ENCODE data around the gene PRKCZ. TPM values are rescaled to one million over a fixed set of nuclear protein-coding genes. Genes with fewer than 3 reads are reported as not detected.

The PRKCZ gene
- total RNA-seq, 2 experiments from 2014 or later, result 17.8 to 19.0 TPM

DNA sequence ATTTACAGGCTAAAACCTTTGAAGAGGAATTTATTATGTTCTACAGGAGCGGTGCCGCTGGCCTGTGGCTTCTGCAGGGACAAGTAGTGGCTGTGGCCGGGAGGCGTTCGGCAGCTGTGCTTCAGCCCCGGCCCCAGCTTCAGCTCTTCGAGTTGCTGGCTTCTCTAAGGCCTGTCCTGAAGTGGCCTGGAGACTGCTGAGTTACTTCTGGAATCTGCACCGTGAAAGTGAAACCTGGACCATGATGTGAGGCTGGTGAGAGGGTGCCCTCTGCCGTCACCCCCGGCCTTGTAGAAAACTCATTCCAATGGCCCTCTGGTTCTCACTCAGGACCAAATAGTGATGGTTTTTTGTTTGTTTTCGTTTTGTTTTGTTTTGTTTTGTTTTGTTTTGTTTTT is 48.1 kb downstream of the PRKCZ start:
- ATAC-seq (ENCODE audit: poor library complexity) (no peak), DNase-seq (no peak)
- H3K4me3 ChIP-seq (ENCODE audit: low read length), result no peak overlapping the region
- H3K4me1 ChIP-seq (ENCODE audit: insufficient read depth, low read length), result no peaks in the 10 kb centered on the region
- intact Hi-C loops (cut with DNase I, micrococcal nuclease), result no loop called here
- TF ChIP-seq, protein P1, sequence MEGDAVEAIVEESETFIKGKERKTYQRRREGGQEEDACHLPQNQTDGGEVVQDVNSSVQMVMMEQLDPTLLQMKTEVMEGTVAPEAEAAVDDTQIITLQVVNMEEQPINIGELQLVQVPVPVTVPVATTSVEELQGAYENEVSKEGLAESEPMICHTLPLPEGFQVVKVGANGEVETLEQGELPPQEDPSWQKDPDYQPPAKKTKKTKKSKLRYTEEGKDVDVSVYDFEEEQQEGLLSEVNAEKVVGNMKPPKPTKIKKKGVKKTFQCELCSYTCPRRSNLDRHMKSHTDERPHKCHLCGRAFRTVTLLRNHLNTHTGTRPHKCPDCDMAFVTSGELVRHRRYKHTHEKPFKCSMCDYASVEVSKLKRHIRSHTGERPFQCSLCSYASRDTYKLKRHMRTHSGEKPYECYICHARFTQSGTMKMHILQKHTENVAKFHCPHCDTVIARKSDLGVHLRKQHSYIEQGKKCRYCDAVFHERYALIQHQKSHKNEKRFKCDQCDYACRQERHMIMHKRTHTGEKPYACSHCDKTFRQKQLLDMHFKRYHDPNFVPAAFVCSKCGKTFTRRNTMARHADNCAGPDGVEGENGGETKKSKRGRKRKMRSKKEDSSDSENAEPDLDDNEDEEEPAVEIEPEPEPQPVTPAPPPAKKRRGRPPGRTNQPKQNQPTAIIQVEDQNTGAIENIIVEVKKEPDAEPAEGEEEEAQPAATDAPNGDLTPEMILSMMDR (IDR thresholded peaks at IDR 0.05), result no peak
- Mint-ChIP-seq H3K9me3 (peaks cover 4% of the 10 kb centered on the region), H3K4me3 (no peak overlapping the region), H3K27ac (no peak overlapping the region), H3K36me3 (ENCODE audit: low read depth) (peaks cover 17% of the 10 kb centered on the region), H3K4me1 (ENCODE audit: low read depth) (peaks cover 4% of the 10 kb centered on the region), H3K27me3 (no peaks in the 10 kb centered on the region)
- ChIA-PET CTCF (no interaction called here), POLR2A (no interaction called here)
- H3K36me3 ChIP-seq (ENCODE audit: insufficient read depth, low read length), result no peaks in the 10 kb centered on the region
- H3K27ac ChIP-seq (ENCODE audit: low read depth in 1 of 2, low read length in 2 of 2), result no peak overlapping the region
- H3K27me3 ChIP-seq (ENCODE audit: control insufficient read depth in 1 of 2, insufficient read depth in 2 of 2, low read length in 2 of 2), result no peaks in the 10 kb centered on the region
- H3K9me3 ChIP-seq (ENCODE audit: control insufficient read depth in 1 of 2, insufficient read depth in 1 of 2, low read length in 2 of 2), result peaks cover 7 to 34% of the 10 kb centered on the region in 2 experiments

DNA sequence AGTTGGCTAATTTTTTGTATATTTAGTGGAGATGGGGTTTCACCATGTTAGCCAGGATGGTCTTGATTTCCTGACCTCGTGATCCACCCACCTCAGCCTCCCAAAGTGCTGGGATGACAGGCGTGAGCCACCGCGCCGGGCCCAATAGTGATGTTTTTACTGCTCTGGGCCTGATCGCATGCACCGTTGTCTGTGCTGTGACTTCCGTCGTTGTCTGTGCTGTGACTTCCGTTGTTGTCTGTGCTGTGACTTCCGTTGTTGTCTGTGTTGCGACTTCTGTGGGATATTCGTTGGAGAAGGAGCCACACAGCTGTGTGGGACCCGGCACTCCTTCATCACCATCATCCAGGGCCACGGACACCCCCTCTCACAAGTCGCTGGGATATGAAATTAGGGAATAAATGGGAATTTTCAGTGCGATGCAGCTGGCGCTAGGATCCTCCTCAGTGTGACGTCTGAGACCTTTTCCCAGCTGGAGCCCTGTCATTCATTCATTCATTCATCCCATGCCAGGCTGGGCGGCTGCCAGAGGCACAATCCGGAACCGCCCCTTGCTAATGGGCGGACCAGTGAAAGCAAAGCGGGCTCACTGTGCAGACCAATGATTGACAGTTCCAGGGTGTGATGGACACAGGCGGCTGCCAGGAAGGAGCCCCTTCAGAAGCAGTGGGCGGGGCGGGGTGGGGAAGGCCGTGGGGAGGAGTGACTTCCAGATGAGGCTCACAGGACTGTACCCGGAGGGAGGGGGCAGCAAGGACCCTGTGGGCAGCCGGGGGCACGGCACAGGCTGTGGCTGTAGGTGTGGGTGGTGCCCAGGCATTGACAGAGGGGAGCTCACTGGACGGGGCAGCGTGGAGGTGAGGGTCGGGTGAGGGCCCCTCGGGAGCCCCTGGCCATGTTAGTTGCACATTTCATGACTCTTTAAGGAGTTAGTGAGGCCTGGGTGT is 48.9 kb downstream of the PRKCZ start:
- Mint-ChIP-seq H3K4me1 (ENCODE audit: low read depth) (peaks cover 4% of the 10 kb centered on the region), H3K27ac (no peak overlapping the region), H3K27me3 (no peaks in the 10 kb centered on the region), H3K4me3 (no peak overlapping the region), H3K9me3 (peaks cover 4% of the 10 kb centered on the region), H3K36me3 (ENCODE audit: low read depth) (peaks cover 17% of the 10 kb centered on the region)
- no peak overlapping the region for H3K27ac ChIP-seq (ENCODE audit: low read depth in 1 of 2, low read length in 2 of 2)
- POLR2A ChIA-PET, result no interaction called here
- CTCF ChIA-PET, result no interaction called here
- H3K36me3 ChIP-seq (ENCODE audit: insufficient read depth, low read length), result no peaks in the 10 kb centered on the region
- peaks cover 7 to 34% of the 10 kb centered on the region in 2 experiments for H3K9me3 ChIP-seq (ENCODE audit: control insufficient read depth in 1 of 2, insufficient read depth in 1 of 2, low read length in 2 of 2)
- no peak overlapping the region for H3K4me3 ChIP-seq (ENCODE audit: low read length)
- intact Hi-C loops (cut with DNase I, micrococcal nuclease), result no loop called here
- ATAC-seq (ENCODE audit: poor library complexity) (no peak), DNase-seq (no peak)
- H3K27me3 ChIP-seq (ENCODE audit: control insufficient read depth in 1 of 2, insufficient read depth in 2 of 2, low read length in 2 of 2), result no peaks in the 10 kb centered on the region
- H3K4me1 ChIP-seq (ENCODE audit: insufficient read depth, low read length), result no peaks in the 10 kb centered on the region
- TF ChIP-seq, protein P1 (IDR thresholded peaks at IDR 0.05), result no peak

DNA sequence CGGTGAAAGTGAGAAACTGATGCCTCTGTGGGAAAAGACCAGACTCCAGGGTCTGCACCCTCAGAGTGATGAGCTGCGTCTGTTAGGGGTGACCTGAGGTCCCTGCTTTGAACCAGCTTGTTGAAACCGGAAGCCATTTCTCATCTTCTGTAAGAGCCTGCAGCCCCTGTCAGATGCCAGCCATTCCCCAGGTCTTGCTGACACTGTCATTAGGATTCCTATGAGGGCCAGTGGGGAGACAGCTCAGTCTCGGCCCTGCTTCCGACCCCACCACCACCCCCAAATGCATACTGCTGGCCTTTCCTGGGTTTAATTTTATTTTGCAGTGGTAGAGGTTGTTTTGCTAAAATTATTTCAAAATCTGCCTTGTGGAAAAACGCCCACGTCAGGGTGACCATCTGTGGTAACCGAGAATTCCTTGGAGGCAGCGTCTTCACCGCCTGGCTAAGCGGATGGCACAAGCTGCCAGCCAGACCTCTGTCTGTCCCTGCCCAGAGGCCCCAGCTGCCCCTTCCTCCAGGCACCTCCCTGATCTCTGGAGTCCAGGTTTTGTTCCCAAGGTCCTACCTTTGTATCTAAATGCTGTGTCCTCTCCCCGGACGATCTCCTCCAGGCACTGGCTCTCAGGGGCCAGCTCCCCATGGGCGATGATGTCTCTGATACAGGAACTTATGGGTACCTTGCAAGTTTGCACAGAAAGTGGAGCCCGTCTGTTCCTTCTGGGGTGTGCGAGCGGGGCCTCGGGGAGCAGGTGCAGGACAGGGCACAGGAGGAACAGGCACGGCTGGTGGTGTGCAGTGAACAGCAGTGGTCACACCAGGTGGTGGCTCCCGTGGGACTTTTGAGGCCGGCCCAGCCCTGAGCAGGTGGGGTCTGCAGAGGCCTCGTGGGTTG is 49.9 kb downstream of the PRKCZ start:
- CTCF ChIA-PET, result no interaction called here
- Histone ChIP-seq H3K36me3 (ENCODE audit: insufficient read depth, low read length) (peaks cover under 1% of the 10 kb centered on the region), H3K4me3 (ENCODE audit: low read length) (no peak overlapping the region), H3K27me3 (ENCODE audit: control insufficient read depth in 1 of 2, insufficient read depth in 2 of 2, low read length in 2 of 2) (no peaks in the 10 kb centered on the region), H3K9me3 (ENCODE audit: control insufficient read depth in 1 of 2, insufficient read depth in 1 of 2, low read length in 2 of 2) (peaks cover 7 to 32% of the 10 kb centered on the region in 2 experiments), H3K4me1 (ENCODE audit: insufficient read depth, low read length) (no peaks in the 10 kb centered on the region), H3K27ac (ENCODE audit: low read depth in 1 of 2, low read length in 2 of 2) (no peak overlapping the region)
- intact Hi-C loops (cut with DNase I, micrococcal nuclease), result no loop called here
- no peak for DNase-seq
- POLR2A ChIA-PET, result no interaction called here
- TF ChIP-seq, protein P1 (IDR thresholded peaks at IDR 0.05), result no peak
- ATAC-seq (ENCODE audit: poor library complexity), result no peak
- Mint-ChIP-seq H3K36me3 (ENCODE audit: low read depth) (peaks cover 17% of the 10 kb centered on the region), H3K27me3 (no peaks in the 10 kb centered on the region), H3K4me1 (ENCODE audit: low read depth) (peaks cover 4% of the 10 kb centered on the region), H3K9me3 (peaks cover 4% of the 10 kb centered on the region), H3K27ac (no peak overlapping the region), H3K4me3 (no peak overlapping the region)
